Measurements from ENCODE around the gene BTNL3. TPM values are rescaled to one million over a fixed set of nuclear protein-coding genes. Genes with fewer than 3 reads are reported as not detected.

BTNL3 gene
- total RNA-seq, 1 donor from 2014 or later = 0.36 TPM

DNA sequence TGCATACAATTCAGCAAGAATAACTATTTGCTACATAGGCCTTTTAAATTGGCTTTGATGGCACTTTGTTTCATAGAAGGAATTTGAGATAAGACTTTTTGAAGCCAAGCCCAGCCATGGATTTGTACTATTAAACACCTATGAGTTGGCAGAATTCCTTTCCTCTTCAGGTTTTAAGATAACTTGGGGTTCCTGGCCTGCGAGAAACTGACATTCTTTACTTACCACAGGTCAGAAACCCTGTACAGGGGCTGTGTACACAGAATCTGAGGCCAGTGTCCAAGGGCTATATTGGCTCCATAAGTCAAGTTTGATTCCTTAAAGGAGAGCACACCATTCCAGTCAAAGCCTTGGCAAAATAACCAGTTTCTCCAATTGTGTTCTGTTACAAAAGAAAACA, 10.8 kb upstream of the BTNL3 start:
- Mint-ChIP-seq H3K4me3 (ENCODE audit: unreplicated experiment) (no peak overlapping the region), H3K36me3 (ENCODE audit: low read depth, unreplicated experiment) (no peaks in the 10 kb centered on the region), H3K27ac (ENCODE audit: unreplicated experiment) (no peak overlapping the region), H3K27me3 (ENCODE audit: unreplicated experiment) (no peaks in the 10 kb centered on the region), H3K4me1 (ENCODE audit: unreplicated experiment) (no peaks in the 10 kb centered on the region), H3K9me3 (ENCODE audit: unreplicated experiment) (no peaks in the 10 kb centered on the region)
- TF ChIP-seq, protein P1, sequence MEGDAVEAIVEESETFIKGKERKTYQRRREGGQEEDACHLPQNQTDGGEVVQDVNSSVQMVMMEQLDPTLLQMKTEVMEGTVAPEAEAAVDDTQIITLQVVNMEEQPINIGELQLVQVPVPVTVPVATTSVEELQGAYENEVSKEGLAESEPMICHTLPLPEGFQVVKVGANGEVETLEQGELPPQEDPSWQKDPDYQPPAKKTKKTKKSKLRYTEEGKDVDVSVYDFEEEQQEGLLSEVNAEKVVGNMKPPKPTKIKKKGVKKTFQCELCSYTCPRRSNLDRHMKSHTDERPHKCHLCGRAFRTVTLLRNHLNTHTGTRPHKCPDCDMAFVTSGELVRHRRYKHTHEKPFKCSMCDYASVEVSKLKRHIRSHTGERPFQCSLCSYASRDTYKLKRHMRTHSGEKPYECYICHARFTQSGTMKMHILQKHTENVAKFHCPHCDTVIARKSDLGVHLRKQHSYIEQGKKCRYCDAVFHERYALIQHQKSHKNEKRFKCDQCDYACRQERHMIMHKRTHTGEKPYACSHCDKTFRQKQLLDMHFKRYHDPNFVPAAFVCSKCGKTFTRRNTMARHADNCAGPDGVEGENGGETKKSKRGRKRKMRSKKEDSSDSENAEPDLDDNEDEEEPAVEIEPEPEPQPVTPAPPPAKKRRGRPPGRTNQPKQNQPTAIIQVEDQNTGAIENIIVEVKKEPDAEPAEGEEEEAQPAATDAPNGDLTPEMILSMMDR (IDR thresholded peaks at IDR 0.05; ENCODE audit: unreplicated experiment) = no peak
- DNase-seq (ENCODE audit: low spot score) = no peak

DNA sequence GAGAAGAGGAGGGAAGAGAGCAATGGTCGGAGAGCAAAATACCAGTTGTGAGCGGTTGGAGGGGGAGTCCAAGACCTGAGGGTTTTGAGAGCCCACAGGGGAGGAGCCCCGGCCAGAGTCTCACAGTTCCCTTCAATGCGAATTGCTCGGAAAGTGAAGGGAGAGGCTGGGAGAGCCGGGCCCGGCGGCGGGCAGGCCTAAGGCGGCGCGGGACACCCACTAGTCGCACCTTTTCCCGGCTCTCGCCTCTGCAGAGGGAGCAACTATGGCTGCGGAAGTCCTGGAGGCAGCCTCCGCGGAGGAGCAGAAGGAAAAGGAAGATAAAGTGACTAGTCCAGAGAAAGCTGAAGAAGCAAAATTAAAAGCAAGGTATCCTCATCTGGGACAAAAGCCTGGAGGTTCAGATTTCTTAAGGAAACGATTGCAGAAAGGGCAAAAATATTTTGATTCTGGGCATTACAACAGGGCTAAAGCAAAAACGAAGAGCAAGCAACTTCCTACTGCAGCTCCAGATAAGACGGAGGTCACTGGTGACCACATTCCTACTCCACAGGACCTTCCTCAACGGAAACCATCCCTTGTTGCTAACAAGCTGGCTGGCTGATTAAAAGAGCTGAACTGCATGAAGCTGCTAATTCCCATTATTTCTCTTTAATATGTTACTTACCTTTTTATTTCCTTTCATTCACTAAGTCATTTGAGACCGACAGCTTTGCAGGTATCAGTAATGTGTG, 6.5 kb upstream of the BTNL3 start:
- Mint-ChIP-seq H3K27ac (ENCODE audit: unreplicated experiment) (no peak overlapping the region), H3K36me3 (ENCODE audit: low read depth, unreplicated experiment) (no peaks in the 10 kb centered on the region), H3K4me3 (ENCODE audit: unreplicated experiment) (no peak overlapping the region), H3K9me3 (ENCODE audit: unreplicated experiment) (no peaks in the 10 kb centered on the region), H3K27me3 (ENCODE audit: unreplicated experiment) (no peaks in the 10 kb centered on the region), H3K4me1 (ENCODE audit: unreplicated experiment) (no peaks in the 10 kb centered on the region)
- no peak for DNase-seq (ENCODE audit: low spot score)
- TF ChIP-seq, protein P1 (IDR thresholded peaks at IDR 0.05; ENCODE audit: unreplicated experiment) = no peak

DNA sequence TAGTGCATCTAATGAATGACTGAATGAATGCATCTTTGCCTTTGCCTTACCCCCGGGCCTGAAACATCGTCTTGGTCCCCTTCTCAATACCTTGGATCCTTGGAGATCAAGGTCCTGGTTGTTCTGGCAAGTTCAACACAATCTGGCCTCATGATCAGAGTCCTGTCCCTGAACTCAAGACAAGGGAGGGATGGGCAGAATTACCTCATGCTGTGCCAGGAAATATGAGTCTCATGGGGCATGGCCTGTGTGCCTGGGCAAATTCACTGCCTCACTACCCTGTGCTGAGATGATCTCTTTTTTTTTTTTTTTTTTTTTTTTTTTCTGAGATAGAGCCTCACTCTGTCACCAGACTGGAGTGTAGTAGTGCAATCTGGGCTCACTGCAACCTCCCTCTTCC, 630 bp upstream of the BTNL3 start:
- H3K36me3 Mint-ChIP-seq (ENCODE audit: low read depth, unreplicated experiment) = no peaks in the 10 kb centered on the region
- TF ChIP-seq, protein P1 (IDR thresholded peaks at IDR 0.05; ENCODE audit: unreplicated experiment) = no peak
- no peak overlapping the region for H3K27ac Mint-ChIP-seq (ENCODE audit: unreplicated experiment)
- no peak for DNase-seq (ENCODE audit: low spot score)
- H3K4me3 Mint-ChIP-seq (ENCODE audit: unreplicated experiment) = no peak overlapping the region
- no peaks in the 10 kb centered on the region for H3K4me1 Mint-ChIP-seq (ENCODE audit: unreplicated experiment)
- no peaks in the 10 kb centered on the region for H3K27me3 Mint-ChIP-seq (ENCODE audit: unreplicated experiment)
- H3K9me3 Mint-ChIP-seq (ENCODE audit: unreplicated experiment) = no peaks in the 10 kb centered on the region

DNA sequence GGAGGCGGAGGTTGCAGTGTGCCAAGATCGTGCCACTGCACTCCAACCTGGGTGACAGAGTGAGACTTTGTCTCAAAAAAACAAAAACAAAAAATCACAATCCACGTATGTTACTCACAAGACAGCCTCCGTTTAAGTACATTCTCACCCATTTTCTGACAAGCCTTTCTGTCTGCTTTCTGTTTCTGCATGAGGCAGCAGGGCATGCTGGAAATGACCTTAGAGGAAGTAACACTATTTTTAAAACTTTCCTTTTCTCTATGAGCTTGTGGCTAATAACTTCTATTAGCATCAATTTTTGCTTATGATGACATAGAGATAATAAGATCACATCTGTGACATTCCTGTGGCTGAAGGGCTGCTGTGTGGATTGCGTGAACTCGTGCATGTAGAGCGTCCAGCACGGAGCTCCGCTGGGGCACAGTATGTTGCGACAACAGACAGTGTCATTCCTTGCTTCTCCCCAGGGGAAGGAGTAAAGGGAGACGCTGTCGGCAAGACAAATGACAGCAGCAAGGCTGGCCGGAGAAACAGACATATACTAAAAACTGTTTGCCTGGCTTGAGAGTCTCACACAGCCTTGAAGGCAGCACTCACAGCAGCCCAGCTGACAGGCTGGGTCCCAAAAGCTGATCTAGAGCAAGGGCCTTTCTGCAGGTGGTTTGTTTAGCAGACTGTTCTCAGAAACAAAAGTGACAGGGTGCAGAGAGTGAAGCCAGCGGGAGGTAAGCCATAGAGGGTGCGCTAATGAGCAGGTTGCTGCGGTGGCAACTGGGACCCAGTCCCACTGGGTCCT, 1.6 kb downstream of the BTNL3 start:
- Mint-ChIP-seq H3K9me3 (ENCODE audit: unreplicated experiment) (no peaks in the 10 kb centered on the region), H3K4me3 (ENCODE audit: unreplicated experiment) (no peak overlapping the region), H3K27me3 (ENCODE audit: unreplicated experiment) (no peaks in the 10 kb centered on the region), H3K36me3 (ENCODE audit: low read depth, unreplicated experiment) (no peaks in the 10 kb centered on the region), H3K27ac (ENCODE audit: unreplicated experiment) (no peak overlapping the region), H3K4me1 (ENCODE audit: unreplicated experiment) (no peaks in the 10 kb centered on the region)
- no peak for DNase-seq (ENCODE audit: low spot score)
- TF ChIP-seq, protein P1 (IDR thresholded peaks at IDR 0.05; ENCODE audit: unreplicated experiment) = no peak

DNA sequence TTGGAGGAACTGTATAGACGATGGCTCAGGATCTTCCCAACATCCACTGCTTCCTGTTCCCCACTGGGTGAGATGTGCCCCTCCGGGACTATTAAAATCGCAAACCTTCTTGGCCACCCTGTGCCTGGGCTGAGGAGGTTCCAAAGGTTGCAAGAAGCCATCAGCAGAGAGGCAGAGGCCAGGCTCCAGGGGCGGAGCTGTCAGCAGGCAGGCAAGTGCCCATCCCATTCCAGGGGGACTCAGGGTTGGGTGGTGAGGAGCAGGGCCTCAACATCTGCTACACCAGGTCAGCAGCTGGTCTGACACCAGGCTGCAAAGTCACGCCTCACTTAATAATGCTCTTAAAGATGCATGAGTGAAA, 2.2 kb downstream of the BTNL3 start:
- no peak overlapping the region for H3K27ac Mint-ChIP-seq (ENCODE audit: unreplicated experiment)
- DNase-seq (ENCODE audit: low spot score) = no peak
- no peaks in the 10 kb centered on the region for H3K27me3 Mint-ChIP-seq (ENCODE audit: unreplicated experiment)
- no peaks in the 10 kb centered on the region for H3K36me3 Mint-ChIP-seq (ENCODE audit: low read depth, unreplicated experiment)
- TF ChIP-seq, protein P1 (IDR thresholded peaks at IDR 0.05; ENCODE audit: unreplicated experiment) = no peak
- H3K9me3 Mint-ChIP-seq (ENCODE audit: unreplicated experiment) = no peaks in the 10 kb centered on the region
- no peaks in the 10 kb centered on the region for H3K4me1 Mint-ChIP-seq (ENCODE audit: unreplicated experiment)
- no peak overlapping the region for H3K4me3 Mint-ChIP-seq (ENCODE audit: unreplicated experiment)
